NCI-H748 (cell line): ENCODE results near the gene RAB5A.
"Not testable (repeated sequence)": the region's sequence is repeated elsewhere in the genome, so short reads cannot be mapped to it uniquely, and the experiment has no call there.

Experiments
- DNase-seq: peaks from one replicate; lab custom pipeline; 2025; ENCODE audit not compliant: unreplicated experiment; lab: John Stamatoyannopoulos, UW

The RAB5A gene

DNA sequence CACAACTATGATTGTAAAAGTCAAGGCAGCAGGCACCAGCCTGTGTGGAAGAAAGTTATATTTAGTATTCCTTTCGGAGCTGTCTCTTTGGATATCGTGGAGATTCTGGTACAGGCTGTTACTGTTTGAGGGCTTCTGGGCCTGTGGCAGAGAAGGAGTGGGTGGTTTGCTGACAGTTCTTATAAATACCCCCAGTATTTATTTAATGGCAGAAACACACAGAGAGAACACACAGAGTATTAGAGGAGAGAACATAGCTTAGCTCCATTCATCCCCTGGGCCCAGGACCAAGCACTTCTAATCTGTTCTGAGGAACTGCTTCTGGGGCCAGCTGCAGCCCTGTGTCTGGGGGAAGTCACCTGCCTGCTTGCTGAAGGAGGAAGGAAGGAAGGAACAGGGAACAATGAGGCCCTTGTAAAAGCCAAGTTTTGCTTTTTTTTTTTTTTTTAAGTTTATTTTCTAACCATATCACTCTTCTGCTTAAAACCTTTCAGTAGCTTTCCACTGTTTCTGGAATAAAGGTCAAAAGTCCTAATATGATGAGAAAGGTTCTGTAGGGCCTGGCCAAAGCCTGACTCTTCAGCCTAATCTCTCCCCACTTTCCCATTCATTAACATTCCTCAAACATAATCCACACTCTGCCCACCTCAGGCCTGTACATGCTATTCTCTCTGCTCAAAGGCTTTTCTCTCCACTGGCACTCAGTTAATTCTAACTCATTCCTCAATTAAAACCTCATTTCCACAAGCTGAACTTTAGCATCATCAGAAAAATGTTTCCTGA is 76.9 kb downstream of the RAB5A start:
- no peak for DNase-seq

DNA sequence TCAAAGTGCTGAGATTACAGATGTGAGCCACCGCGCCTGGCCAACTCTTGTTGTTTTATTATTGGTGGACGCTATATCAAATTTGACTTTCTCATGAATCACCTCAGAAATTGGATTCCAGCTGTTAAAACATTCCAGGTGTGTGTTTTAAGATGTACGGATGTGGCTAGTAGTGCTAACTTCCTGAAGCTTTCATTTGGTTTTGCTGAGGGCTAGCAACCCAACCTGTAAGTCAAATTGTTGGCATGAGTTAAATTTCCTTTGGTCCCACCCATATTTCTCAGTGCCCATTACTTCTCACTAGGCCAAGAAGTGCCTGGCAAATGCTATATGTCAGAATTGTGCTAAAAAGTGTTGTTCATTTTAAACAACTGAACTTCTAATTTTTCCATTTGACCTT is 80.2 kb downstream of the RAB5A start:
- no peak for DNase-seq

DNA sequence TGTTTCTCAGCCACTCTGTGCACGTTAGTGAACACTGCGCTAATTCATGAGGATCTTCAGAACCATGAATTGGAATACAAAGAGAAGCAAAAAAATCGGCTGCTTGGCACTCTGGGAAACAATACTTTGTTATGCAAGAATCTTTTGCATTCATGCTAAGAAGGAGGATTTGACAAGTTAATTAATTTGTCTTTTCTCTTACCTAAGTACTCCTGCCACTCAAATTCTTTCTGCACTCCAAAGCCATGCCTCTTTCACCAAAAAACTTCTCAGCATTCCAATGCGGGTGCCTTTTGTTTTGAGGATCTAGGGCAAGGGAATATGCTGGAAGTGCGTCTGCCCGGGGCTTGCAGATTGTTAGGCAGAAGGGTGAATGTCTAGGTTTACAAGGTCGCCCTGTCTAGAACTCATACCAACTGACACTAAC is 82.0 kb downstream of the RAB5A start:
- no peak for DNase-seq

DNA sequence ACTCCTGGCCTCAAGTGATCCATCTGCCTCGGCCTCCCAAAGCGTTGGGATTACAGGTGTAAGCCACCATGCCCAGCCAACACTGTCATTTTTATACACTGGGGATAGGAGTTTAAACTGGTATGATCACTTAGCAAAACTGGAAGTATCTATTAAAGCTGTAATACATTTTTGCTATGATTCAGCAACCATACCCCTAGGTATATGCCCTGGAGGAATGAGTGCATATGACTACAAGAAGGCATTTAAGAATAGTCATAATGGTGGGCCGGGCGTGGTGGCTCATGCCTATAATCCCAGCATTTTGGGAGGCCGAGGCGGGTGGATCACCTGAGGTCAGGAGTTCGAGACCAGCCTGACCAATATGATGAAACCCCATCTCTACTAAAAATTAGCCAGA is 85.0 kb downstream of the RAB5A start:
- not testable (repeated sequence) for DNase-seq
